NT2/D1 (cell line): ENCODE results near the gene MAN1A1.

ENCODE experiments used
- SUZ12 ChIP-seq: IDR thresholded peaks from 2 replicates; pipeline ENCODE4 v1.6.1; 2011; ENCODE audit not compliant: insufficient read length, insufficient read depth; ENCODE audit errors: extremely low read depth
- YY1 ChIP-seq: IDR thresholded peaks from 2 replicates; pipeline ENCODE4 v1.6.1; 2011; ENCODE audit not compliant: insufficient read length, insufficient read depth
- ZNF274 ChIP-seq: IDR thresholded peaks from 2 replicates; pipeline ENCODE4 v1.6.1; 2011; ENCODE audit warnings: mild to moderate bottlenecking, low read depth, low read length

DNA sequence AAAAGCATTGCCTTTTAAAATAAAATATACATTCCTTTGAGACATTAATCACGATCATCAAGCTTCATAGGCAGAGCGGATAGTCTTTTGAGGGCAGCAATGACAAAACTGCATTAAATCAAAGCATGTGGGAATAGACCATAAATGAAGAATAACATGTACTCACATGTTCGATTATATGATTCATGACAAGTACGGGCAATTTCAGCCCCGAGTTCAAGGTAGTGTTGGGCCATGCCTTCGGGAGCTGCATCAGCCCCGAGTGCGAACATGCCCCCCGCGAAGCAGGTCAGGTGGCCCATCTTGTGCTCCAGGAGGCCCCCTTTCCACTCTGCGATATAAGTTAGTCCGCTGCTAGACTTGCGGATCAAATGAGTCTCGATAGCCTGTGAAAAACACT lies 160.1 kb downstream of the MAN1A1 start:
- TF ChIP-seq ZNF274 (no peak), SUZ12 (no peak), YY1 (no peak)
